ENCODE results near the gene CLTA.
"Not testable (repeated sequence)": the region's sequence is repeated elsewhere in the genome, so short reads cannot be mapped to it uniquely, and the experiment has no call there.

The CLTA gene

GRCh38 chr9:36191686-36192085 is 965 bp downstream of the CLTA start:
- no peak for DNase-seq

DNA sequence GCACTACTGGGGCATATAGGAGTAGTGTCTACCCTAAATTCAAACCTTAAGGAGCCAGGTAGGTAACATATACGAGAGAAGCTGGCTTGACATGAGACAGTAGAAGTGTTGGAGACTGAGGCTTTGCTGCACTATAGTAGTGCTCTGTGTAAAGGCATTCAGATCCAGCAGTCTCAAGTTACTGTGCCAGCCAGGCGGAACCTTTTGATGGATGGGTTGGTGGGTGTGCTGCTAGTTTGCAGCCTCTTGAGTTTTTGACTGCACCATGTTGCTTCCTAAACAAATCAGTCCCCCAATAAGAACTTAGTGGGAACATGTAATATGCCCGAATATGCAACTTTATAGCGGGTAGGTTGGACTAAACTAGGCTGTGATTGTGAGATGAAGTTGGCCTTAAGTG is 1.5 kb downstream of the CLTA start:
- no peak for DNase-seq

DNA sequence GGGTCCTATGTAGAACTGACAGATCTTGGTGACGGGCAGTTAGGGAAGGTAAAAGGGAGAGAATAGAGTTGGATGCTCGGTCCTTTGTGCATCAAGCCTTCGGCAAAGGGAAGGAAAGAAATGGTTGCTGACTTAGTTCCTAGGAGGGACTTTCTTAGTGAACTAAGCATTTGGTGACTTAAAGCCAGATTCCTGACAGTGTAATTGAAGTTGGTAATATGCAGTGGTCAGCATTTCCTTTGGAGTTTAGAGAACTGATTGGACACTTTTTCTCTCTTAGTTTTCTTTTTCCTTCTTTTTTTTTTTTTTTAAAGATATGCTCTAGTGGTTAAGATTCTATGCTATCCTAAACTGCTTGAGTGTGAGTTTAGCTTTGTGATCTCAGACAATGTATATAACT is 2.3 kb downstream of the CLTA start:
- no peak for DNase-seq

GRCh38 chr9:36194326-36195000 is 3.7 kb downstream of the CLTA start:
- no peak for DNase-seq

DNA sequence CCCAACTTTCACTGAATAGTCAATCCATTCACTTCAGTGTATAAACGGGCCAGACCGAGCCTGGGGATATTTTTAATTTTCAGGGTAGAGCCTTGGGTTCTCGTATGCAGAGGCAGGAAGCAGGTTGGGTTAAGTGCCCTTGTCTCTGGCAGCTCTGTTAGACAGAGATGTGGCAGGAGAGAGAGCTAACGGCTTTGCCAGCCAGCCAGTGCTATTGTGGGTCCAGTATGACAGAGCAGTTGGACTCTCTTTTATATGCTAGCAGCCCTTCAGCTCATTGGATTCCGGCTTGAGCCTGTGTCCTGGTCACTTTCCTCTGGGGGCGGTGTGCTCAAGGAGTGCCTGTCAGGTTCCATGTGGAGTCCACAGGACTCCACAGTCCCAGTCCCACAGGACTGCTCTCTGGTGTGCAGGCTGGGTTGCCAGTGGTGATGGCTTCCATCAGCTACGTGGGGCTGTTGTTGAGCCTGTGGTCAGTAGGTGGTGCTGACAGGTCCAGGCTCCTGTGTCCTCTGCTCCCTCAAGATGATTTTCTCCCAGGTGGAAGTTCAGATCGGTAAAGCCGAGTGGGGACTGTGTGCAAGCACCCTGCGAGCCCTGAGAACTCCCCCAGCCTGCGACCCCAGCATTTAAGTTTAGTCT is 14.3 kb downstream of the CLTA start:
- no peak for DNase-seq

GRCh38 chr9:36207016-36207415 is 16.3 kb downstream of the CLTA start:
- DNase-seq, result no peak

GRCh38 chr9:36207546-36208012 is 16.9 kb downstream of the CLTA start:
- no peak for DNase-seq

- DNase-seq, result no peak
Measured at GRCh38 chr9:36208521-36209253, 18.0 kb downstream of the CLTA start.

GRCh38 chr9:36210722-36211121 is 20.0 kb downstream of the CLTA start:
- DNase-seq, result no peak

DNA sequence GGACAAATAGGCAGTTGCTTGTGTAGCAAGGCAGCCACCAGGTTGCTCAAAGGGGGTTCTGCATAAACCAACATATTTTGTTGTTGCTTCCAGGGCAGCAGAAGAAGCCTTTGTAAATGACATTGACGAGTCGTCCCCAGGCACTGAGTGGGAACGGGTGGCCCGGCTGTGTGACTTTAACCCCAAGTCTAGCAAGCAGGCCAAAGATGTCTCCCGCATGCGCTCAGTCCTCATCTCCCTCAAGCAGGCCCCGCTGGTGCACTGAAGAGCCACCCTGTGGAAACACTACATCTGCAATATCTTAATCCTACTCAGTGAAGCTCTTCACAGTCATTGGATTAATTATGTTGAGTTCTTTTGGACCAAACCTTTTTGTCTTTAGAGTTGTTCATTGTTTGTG is 20.8 kb downstream of the CLTA start:
- no peak for DNase-seq

DNA sequence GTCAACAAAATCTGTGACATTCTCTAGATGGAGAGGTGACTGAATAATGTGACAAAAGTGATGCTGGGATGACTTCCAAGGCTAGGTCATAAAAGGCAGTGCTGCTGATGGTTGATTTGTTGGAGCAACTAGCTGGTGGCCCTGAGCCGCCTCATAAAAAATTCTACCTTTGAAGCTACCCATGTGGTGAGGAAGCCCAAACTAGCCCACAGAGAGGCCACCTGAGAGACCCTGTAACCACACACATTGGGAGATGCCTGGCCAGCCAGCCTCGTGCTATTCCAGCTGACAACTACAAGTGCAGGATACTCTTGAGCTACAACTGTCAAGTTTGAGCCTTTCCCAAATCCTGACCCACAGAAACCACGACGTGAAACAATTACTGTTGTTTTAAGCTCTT is 22.7 kb downstream of the CLTA start:
- DNase-seq, result no peak

- DNase-seq, result no peak
Measured at GRCh38 chr9:36213989-36214388, 23.3 kb downstream of the CLTA start.

- DNase-seq, result no peak
Measured at GRCh38 chr9:36214571-36214970, 23.9 kb downstream of the CLTA start.

- DNase-seq, result no peak
Measured at GRCh38 chr9:36217256-36217968, 26.7 kb downstream of the CLTA start.

GRCh38 chr9:36218011-36218410 is 27.3 kb downstream of the CLTA start:
- no peak for DNase-seq

DNA sequence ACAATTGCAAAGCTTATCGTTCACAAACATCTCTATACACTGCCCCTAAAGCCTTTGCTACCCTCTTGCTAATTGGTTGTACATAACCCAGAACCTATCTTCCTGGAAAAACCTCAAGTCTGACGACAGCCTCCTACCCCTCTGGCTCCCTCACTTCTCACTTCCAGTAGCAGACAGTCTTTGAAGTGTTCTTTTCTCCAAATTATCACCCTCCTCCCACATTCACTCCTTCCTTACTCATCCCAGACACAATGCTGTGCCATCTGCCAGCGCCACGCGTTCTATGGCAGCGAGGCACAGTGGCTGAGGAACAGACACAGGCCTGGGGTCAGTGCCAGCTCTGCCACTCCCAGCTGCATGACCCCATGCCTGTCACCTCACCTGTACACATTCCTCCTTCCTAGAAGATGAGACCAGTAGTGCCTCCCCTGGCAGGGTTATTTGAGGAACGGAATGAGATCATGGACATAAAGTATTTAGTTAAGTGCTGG is 27.7 kb downstream of the CLTA start:
- DNase-seq, result no peak

GRCh38 chr9:36221667-36222066 is 30.9 kb downstream of the CLTA start:
- DNase-seq, result no peak

DNA sequence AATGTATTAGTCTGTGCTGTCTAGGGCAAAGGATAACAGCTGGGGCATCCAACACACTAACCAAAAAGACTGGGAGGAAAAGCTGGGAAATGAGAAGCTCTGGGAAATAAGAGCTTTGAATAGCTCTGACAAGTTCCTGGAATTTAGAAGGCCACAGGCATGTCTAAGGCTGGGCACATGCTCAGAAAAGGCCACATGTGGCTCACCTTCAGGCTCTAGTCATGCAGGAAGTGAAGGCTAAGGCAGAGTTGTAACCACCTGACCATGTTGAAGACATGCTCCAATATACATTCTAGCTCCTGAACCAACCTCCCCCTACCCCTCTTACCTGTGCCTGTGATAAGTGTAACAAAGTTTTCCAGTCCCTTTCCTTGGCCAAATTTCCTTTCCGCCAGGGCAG is 31.7 kb downstream of the CLTA start:
- DNase-seq, result no peak

- no peak for DNase-seq
Measured at GRCh38 chr9:36237230-36237629, 46.5 kb downstream of the CLTA start.

DNA sequence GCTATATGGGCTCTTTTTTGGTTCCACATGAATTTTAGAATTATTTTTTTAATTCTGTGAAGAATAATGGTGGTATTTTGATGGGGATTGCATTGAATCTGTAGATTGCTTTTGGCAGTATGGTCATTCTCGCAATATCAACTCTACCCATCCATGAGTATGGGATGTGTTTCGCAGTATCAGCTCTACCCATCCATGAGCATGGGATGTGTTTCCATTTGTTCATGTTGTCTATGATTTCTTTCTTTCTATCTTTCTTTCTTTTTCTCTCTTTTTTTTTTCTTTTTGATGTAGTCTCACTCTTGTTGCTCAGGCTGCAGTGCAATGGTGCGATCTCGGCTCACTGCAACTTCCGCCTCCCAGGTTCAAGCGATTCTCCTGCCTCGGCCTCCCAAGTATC is 48.5 kb downstream of the CLTA start:
- DNase-seq, result not testable (repeated sequence)

- not testable (repeated sequence) for DNase-seq
Measured at GRCh38 chr9:36239675-36240074, 49.0 kb downstream of the CLTA start.

DNA sequence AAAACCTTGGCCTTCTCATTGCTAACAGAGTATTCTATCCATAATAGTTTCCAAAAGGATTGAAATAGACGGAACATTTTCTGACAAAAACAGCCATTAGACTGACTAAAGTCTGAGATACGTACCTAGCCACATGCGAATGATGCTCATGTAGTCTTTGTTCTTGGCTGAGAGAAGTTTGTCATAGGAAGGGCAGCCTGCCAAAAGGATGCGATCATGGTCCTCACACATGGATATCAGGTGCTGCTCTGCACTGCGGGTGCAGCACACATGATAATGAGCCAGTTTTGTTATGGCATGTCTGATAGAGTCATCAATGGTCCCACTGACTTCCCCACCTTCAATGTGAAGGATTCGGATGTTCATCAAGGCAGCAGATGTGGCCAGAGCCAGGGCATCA is 55.2 kb downstream of the CLTA start:
- no peak for DNase-seq

DNA sequence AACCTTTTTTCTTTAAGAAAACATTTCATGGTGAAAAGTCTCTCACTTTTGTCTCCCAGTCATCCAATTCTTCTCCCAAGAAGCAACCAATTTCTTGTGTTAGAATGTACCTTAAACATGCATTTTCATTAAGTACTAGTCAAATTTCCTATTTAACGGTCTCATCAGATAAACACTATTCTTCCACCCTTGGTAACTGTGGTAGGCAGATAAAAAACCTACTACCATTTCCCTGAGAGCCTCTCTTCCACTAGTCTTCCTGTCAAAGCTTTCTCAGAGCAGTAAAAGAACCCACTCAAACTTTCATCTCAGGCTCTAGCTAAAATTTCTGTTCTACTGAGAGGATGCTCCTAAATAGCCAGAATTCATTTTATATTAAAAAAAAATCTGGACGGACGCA is 56.6 kb downstream of the CLTA start:
- DNase-seq, result no peak
